Osteoblast (primary cell): ENCODE measurements around the gene SCARF1. TPM values are rescaled to one million over a fixed set of nuclear protein-coding genes. Genes with fewer than 3 reads are reported as not detected.

Experiments
- DNase-seq: peaks from one replicate; pipeline ENCODE4 v3.0.0; 2011; ENCODE audit warnings: low spot score, mixed read lengths; ENCODE audit not compliant: insufficient read length; ENCODE audit errors: missing footprints
- H2AFZ ChIP-seq: 2 replicates; pipeline ENCODE4 v1.6.0; 2011; ENCODE audit warnings: mild to moderate bottlenecking, low read length
- H3K27ac ChIP-seq: 2 replicates; pipeline ENCODE4 v1.5.1; 2011; ENCODE audit warnings: mild to moderate bottlenecking, low read depth, low read length, moderate library complexity
- H3K27me3 ChIP-seq: 2 replicates; pipeline ENCODE4 v1.6.0; 2012; ENCODE audit warnings: mild to moderate bottlenecking, control low read depth, inconsistent platforms, low read length, moderate library complexity; ENCODE audit not compliant: insufficient read depth
- H3K36me3 ChIP-seq: 2 replicates; pipeline ENCODE4 v1.5.1; 2011; ENCODE audit warnings: mild to moderate bottlenecking, low read length, control low read depth, moderate library complexity; ENCODE audit not compliant: insufficient read depth
- H3K4me1 ChIP-seq: 2 replicates; pipeline ENCODE4 v1.5.1; 2011; ENCODE audit warnings: mild to moderate bottlenecking, low read length, control low read depth, moderate library complexity; ENCODE audit not compliant: insufficient read depth
- H3K4me2 ChIP-seq: 2 replicates; pipeline ENCODE4 v1.6.0; 2011; ENCODE audit warnings: mild to moderate bottlenecking, low read length; ENCODE audit not compliant: insufficient read depth
- H3K4me3 ChIP-seq: fragments of 200-600 bp; sonication (generic); 3 replicates; pipeline ENCODE4 v1.5.1; 2012; ENCODE audit warnings: mild to moderate bottlenecking, low read length, inconsistent platforms; ENCODE audit not compliant: insufficient read depth
- H3K79me2 ChIP-seq: 2 replicates; pipeline ENCODE4 v1.6.0; 2012; ENCODE audit warnings: mild to moderate bottlenecking, low read length, control low read depth, inconsistent platforms; ENCODE audit not compliant: insufficient read depth
- H3K9me3 ChIP-seq: 2 replicates; pipeline ENCODE4 v1.5.1; 2011; ENCODE audit warnings: low read depth, low read length, control low read depth
- H4K20me1 ChIP-seq: 2 replicates; pipeline ENCODE4 v1.6.0; 2012; ENCODE audit warnings: mild to moderate bottlenecking, low read length, control low read depth; ENCODE audit not compliant: insufficient read depth
- CTCF ChIP-seq: IDR thresholded peaks from 2 replicates; pipeline ENCODE4 v1.5.1; 2011; ENCODE audit warnings: mild to moderate bottlenecking, low read depth, low read length, moderate library complexity; ENCODE audit errors: extremely low read depth
- total RNA-seq: library from RNA; depleted of rRNA; stranded (reverse); fragments of >200 nt; gene quantifications from 2 replicates; pipeline ENCODE4 v1.2.3, GENCODE V29; 2012

The SCARF1 gene
- total RNA-seq, 1 donor, result 1.4 TPM

- no peaks in the 10 kb centered on the region for H3K27me3 ChIP-seq
- H3K4me1 ChIP-seq, result peaks cover 9% of the 10 kb centered on the region
- TF ChIP-seq CTCF, result no peak
- no peak overlapping the region for H2AFZ ChIP-seq
- peaks cover 16% of the 10 kb centered on the region for H4K20me1 ChIP-seq
- no peak overlapping the region for H3K4me3 ChIP-seq
- no peak overlapping the region for H3K27ac ChIP-seq
- peaks cover 35% of the 10 kb centered on the region for H3K79me2 ChIP-seq
- DNase-seq, result peak; percentile 75
- no peak overlapping the region for H3K4me2 ChIP-seq
- peaks cover 24% of the 10 kb centered on the region for H3K36me3 ChIP-seq
- H3K9me3 ChIP-seq, result no peaks in the 10 kb centered on the region
These were observed 40.6 kb upstream of the SCARF1 start for GRCh38 chr17:1686086-1686485.

- TF ChIP-seq CTCF, result no peak
- peaks cover 50% of the 10 kb centered on the region for H3K79me2 ChIP-seq
- H3K9me3 ChIP-seq, result no peaks in the 10 kb centered on the region
These were observed 39.1 kb upstream of the SCARF1 start, which contains the start of gene PRPF8 for GRCh38 chr17:1684378-1685189. PRPF8 (minus strand) TSS chr17:1684867; CDS start chr17:1684571, 296 bp downstream.

GRCh38 chr17:1683459-1683858 is 37.9 kb upstream of the SCARF1 start:
- H2AFZ ChIP-seq, result no peak overlapping the region

More at GRCh38 chr17:1684378-1685189, 39.1 kb upstream of the SCARF1 start, which contains the start of gene PRPF8:
- DNase-seq, result peak; percentile 100
- Histone ChIP-seq H3K4me2 (peak within 1 kb of the TSS; percentile 99), H4K20me1 (peaks cover 28% of the 10 kb centered on the region), H3K27me3 (no peaks in the 10 kb centered on the region), H3K4me1 (peaks cover 9% of the 10 kb centered on the region), H3K27ac (peak within 1 kb of the TSS; percentile 77), H2AFZ (peak within 1 kb of the TSS; percentile 100), H3K36me3 (peaks cover 39% of the 10 kb centered on the region), H3K4me3 (peak within 1 kb of the TSS; percentile 96)

More at GRCh38 chr17:1683459-1683858, 37.9 kb upstream of the SCARF1 start:
- Histone ChIP-seq H3K27ac (peak overlapping the region; percentile 77), H3K4me3 (peak overlapping the region; percentile 96), H3K9me3 (no peaks in the 10 kb centered on the region), H3K4me1 (peaks cover 9% of the 10 kb centered on the region), H3K27me3 (no peaks in the 10 kb centered on the region), H3K79me2 (peaks cover 56% of the 10 kb centered on the region), H3K36me3 (peaks cover 51% of the 10 kb centered on the region), H4K20me1 (peaks cover 37% of the 10 kb centered on the region), H3K4me2 (peak overlapping the region; percentile 99)
- no peak for TF ChIP-seq CTCF
- DNase-seq, result peak; percentile 57
